ENCODE measurements around the gene CELF2. TPM values are rescaled to one million over a fixed set of nuclear protein-coding genes. Genes with fewer than 3 reads are reported as not detected.

Gene CELF2
- total and polyA plus RNA-seq, 9 of the 15 experiments (the other 6 are each of a cell fraction or from before 2014, with no cell fraction given), result 4.0 to 20.3 (median 11.1) TPM

DNA sequence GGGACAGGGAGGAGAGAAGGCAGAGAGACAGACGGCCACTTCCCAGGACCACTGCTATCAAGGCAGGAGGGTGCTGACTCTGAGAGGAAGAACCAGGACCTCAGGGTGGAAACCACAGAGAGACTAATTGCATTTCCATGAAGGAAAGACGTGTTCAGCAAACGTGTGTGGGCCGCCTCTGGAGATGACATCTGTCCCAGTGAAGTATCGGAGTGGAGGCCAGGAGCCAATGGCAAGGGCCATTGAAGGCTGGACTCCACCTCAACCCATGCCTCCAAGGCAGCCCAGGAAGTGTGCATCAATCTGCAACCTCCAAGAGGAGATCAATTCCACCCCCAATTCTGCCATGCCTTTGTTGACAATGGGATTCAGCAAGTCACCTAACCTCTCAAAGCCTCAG lies 363.8 kb downstream of the CELF2 start:
- FAIRE-seq, result no peak
- Histone ChIP-seq H3K27me3 (ENCODE audit: control insufficient read depth in 2 of 2, insufficient read depth in 2 of 2, low read length in 2 of 2) (peaks cover 14 to 59% of the 10 kb centered on the region in 2 experiments), H3K9ac (ENCODE audit: insufficient read depth in 1 of 2, low read depth in 2 of 2, low read length in 2 of 2) (no peak overlapping the region), H3K9me1 (ENCODE audit: control insufficient read depth, insufficient read depth, low read length) (no peaks in the 10 kb centered on the region), H4K20me1 (replicated peaks; ENCODE audit: control insufficient read depth, insufficient read depth, low read length) (no peaks in the 10 kb centered on the region), H3K79me2 (ENCODE audit: control insufficient read depth, insufficient read depth, low read length) (no peaks in the 10 kb centered on the region), H3K27ac (ENCODE audit: extremely low read depth, low read depth, low read length) (no peak overlapping the region), H3K4me1 (replicated peaks in 1 of 2; ENCODE audit: control insufficient read depth in 2 of 2, insufficient read depth in 2 of 2, low read length in 2 of 2) (no peaks in the 10 kb centered on the region), H3K4me2 (ENCODE audit: insufficient read depth, low read length) (no peak overlapping the region), H2AFZ (ENCODE audit: low read depth, low read length) (no peak overlapping the region), H3K36me3 (ENCODE audit: control insufficient read depth, insufficient read depth, low read length) (no peaks in the 10 kb centered on the region), H3K9me3 (replicated peaks; ENCODE audit: control insufficient read depth, insufficient read depth, low read depth, low read length) (no peaks in the 10 kb centered on the region), H3K4me3 (no peak overlapping the region)
- ChIA-PET CTCF (ENCODE audit: low intra/inter-chr PET ratio) (no interaction called here), POLR2A (interaction anchor here (0.6 kb wide), 1 partner anchor 988 kb away, joined by 3 read pairs; no protein-coding TSS in a partner anchor)
- intact Hi-C loops (cut with micrococcal nuclease), result no loop called here
- no peak for ATAC-seq
- 2% methylated on average over 5 of the region's 5 CpGs for WGBS (ENCODE audit: insufficient coverage, low coverage, missing lambda C conversion rate)
- no peak for DNase-seq (ENCODE audit: extremely low read depth in 1 of 4, low spot score in 3 of 4)
- no peak for TF ChIP-seq TCFL5 (CRISPR knock-in tag; conservative IDR thresholded peaks at IDR 0.05)
- in situ Hi-C loops (cut with MboI), result no loop called here
- BruUV-seq (replicated peaks), result no TSS peak

DNA sequence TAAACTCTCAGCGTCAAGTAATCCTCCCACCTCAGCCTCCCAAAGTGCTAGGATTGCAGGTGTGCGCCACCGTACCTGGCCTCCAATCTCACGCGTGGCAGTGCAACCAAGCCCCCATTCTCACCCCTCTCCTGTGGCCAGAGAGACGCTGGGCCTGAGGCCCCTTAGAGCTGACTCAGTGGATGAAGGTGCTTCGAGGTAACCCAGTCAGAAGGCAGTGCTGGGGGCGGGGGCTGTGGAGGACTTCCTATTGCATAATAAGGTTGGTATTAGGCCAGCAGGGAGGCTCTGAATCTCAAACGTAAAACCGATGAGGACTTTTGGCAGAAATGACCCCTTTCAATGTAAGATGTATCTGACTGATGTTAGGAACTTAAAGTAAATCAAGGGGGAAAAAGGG lies 364.5 kb downstream of the CELF2 start:
- H3K79me2 ChIP-seq (ENCODE audit: control insufficient read depth, insufficient read depth, low read length), result no peaks in the 10 kb centered on the region
- no peaks in the 10 kb centered on the region for H3K9me3 ChIP-seq (replicated peaks; ENCODE audit: control insufficient read depth, insufficient read depth, low read depth, low read length)
- no peaks in the 10 kb centered on the region for H3K4me1 ChIP-seq (replicated peaks in 1 of 2; ENCODE audit: control insufficient read depth in 2 of 2, insufficient read depth in 2 of 2, low read length in 2 of 2)
- intact Hi-C loops (cut with micrococcal nuclease), result no loop called here
- H2AFZ ChIP-seq (ENCODE audit: low read depth, low read length), result no peak overlapping the region
- ChIA-PET POLR2A (interaction anchor here (0.6 to 1.0 kb wide), 2 partner anchors 14 to 987 kb away, joined by 3 to 6 read pairs; no protein-coding TSS in a partner anchor), CTCF (ENCODE audit: low intra/inter-chr PET ratio) (no interaction called here)
- WGBS (ENCODE audit: insufficient coverage, low coverage, missing lambda C conversion rate), result 0% methylated on average over 10 of the region's 10 CpGs
- FAIRE-seq (no peak), ATAC-seq (no peak), DNase-seq (ENCODE audit: extremely low read depth in 1 of 4, low spot score in 3 of 4) (no peak)
- no peaks in the 10 kb centered on the region for H3K36me3 ChIP-seq (ENCODE audit: control insufficient read depth, insufficient read depth, low read length)
- H3K9ac ChIP-seq (ENCODE audit: insufficient read depth in 1 of 2, low read depth in 2 of 2, low read length in 2 of 2), result no peak overlapping the region
- H3K4me2 ChIP-seq (ENCODE audit: insufficient read depth, low read length), result no peak overlapping the region
- no TSS peak for BruUV-seq (replicated peaks)
- H3K27ac ChIP-seq (ENCODE audit: extremely low read depth, low read depth, low read length), result no peak overlapping the region
- no peaks in the 10 kb centered on the region for H4K20me1 ChIP-seq (replicated peaks; ENCODE audit: control insufficient read depth, insufficient read depth, low read length)
- no peak overlapping the region for H3K4me3 ChIP-seq
- H3K9me1 ChIP-seq (ENCODE audit: control insufficient read depth, insufficient read depth, low read length), result no peaks in the 10 kb centered on the region
- in situ Hi-C loops (cut with MboI), result no loop called here
- H3K27me3 ChIP-seq (ENCODE audit: control insufficient read depth in 2 of 2, insufficient read depth in 2 of 2, low read length in 2 of 2), result peaks cover 17 to 64% of the 10 kb centered on the region in 2 experiments
- TF ChIP-seq TAF1 (IDR thresholded peaks at IDR 0.05; ENCODE audit: control insufficient read depth, extremely low read depth, insufficient read depth, low read length, severe bottlenecking), result no peak
- TF ChIP-seq, protein P1, sequence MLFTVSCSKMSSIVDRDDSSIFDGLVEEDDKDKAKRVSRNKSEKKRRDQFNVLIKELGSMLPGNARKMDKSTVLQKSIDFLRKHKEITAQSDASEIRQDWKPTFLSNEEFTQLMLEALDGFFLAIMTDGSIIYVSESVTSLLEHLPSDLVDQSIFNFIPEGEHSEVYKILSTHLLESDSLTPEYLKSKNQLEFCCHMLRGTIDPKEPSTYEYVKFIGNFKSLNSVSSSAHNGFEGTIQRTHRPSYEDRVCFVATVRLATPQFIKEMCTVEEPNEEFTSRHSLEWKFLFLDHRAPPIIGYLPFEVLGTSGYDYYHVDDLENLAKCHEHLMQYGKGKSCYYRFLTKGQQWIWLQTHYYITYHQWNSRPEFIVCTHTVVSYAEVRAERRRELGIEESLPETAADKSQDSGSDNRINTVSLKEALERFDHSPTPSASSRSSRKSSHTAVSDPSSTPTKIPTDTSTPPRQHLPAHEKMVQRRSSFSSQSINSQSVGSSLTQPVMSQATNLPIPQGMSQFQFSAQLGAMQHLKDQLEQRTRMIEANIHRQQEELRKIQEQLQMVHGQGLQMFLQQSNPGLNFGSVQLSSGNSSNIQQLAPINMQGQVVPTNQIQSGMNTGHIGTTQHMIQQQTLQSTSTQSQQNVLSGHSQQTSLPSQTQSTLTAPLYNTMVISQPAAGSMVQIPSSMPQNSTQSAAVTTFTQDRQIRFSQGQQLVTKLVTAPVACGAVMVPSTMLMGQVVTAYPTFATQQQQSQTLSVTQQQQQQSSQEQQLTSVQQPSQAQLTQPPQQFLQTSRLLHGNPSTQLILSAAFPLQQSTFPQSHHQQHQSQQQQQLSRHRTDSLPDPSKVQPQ (CRISPR knock-in tag; IDR thresholded peaks at IDR 0.05; ENCODE audit: borderline replicate concordance), result no peak
- TF ChIP-seq MXI1 (IDR thresholded peaks at IDR 0.05; ENCODE audit: low read depth, low read length), result no peak
- TF ChIP-seq TSHZ1 (CRISPR knock-in tag; IDR thresholded peaks at IDR 0.05), result no peak

Measured in K562 (cell line).